Glomerular visceral epithelial cell (primary cell): ENCODE measurements around the gene STK32B.

Source experiments
- DNase-seq: peaks from one replicate; pipeline ENCODE4 v3.0.0-alpha.2; 2016; ENCODE audit errors: extremely low spot score

STK32B gene

GRCh38 chr4:5067908-5068307 lies 16.6 kb downstream of the STK32B start:
- DNase-seq = no peak

- no peak for DNase-seq
These were observed 18.6 kb downstream of the STK32B start for GRCh38 chr4:5069901-5070300.

GRCh38 chr4:5072948-5073347 lies 21.7 kb downstream of the STK32B start:
- no peak for DNase-seq

- no peak for DNase-seq
These were observed 26.7 kb downstream of the STK32B start for GRCh38 chr4:5078009-5078408.

- peak; percentile 18 for DNase-seq
These were observed 28.3 kb downstream of the STK32B start for GRCh38 chr4:5079581-5079980.

- no peak for DNase-seq
These were observed 30.2 kb downstream of the STK32B start for GRCh38 chr4:5081441-5081999.

DNA sequence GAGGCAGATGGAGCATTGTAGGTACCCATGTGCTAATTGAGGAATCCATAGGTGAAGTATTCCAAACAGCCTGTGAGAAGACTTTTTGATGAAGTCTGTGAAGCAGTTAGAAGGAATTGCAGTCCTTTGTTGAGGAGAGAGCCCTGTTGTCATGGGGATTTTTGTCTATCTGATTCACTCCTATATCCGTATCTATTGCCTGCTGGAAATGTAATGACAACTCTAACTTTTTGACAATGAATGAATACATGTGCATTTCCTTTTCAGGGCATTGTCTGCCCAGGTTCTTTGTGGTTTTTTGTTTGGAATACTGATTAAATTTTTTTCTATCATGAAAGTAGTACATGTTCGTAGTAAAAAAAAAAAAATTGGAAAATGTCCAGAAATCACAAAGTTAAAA lies 31.1 kb downstream of the STK32B start:
- DNase-seq = peak; percentile 15

DNA sequence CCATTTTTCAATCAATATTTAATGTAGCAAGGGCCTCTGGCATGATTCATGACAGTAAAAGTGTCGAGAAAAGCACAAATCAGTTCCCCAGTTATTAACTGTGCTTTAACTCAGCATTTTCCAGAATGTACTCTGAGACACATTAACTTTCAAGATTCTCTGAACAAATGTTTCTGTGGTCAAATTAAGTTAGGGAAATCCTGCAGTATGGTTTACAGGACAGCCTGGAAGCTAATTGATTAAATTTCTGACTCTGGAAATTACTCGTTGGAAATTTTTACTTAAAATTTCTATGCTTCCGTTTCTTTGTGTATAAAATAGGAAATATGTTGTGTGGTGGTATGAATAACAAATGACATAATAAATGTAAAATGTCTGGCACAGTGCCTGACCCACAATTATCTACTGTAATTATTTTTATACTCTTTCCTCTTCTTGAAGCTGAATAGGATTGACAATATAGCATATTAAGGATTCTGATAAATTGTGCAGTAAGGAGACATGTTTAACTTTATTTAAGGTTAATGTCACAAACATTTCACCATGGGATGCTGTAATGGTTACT lies 33.7 kb downstream of the STK32B start:
- peak; percentile 56 for DNase-seq

GRCh38 chr4:5086535-5086934 lies 35.3 kb downstream of the STK32B start:
- no peak for DNase-seq

- DNase-seq = no peak
These were observed 45.0 kb downstream of the STK32B start for GRCh38 chr4:5096261-5096660.

DNA sequence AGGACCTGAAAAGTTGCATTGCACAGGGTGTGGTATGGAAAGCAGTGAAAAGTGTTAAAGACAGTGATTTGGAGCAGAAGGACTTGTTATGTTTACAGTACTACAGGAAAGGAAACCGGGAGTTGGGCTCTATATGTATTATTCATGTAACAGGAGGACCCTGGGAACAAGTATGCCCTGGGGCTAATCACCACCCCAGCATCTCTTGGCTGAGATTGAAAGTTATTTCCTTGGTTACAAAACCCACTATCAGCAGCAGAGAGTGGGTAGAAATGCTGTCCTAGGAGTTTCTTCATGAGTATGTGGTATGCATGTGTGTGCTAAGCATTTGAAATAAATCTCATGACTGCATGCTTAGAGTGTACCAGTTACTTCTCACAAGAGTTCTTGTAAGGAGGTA lies 46.9 kb downstream of the STK32B start:
- no peak for DNase-seq

DNA sequence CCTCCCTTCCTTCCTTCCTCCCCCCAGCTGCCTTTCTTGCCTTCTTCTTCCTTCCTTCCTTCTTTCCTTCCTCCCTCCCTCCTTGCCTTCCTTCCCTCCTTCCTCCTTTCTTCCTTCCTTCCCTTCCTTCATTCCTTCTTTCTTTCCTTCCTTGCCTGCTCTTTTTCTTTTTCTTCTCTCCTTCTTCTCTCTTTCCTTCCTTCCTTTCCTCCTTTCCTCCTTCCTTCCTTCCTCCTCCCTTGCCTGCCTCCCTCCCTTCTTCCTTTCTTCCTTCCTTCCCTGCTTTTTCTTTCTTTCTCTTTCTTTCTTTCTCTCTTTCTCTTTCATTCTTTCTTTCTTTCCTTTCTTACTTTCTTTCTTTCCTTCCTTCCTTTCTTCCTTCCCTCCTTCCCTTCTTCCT lies 49.1 kb downstream of the STK32B start:
- DNase-seq = no peak

GRCh38 chr4:5100986-5101385 lies 49.7 kb downstream of the STK32B start:
- no peak for DNase-seq

GRCh38 chr4:5101571-5101970 lies 50.3 kb downstream of the STK32B start:
- no peak for DNase-seq

- no peak for DNase-seq
These were observed 59.6 kb downstream of the STK32B start for GRCh38 chr4:5110901-5111300.

DNA sequence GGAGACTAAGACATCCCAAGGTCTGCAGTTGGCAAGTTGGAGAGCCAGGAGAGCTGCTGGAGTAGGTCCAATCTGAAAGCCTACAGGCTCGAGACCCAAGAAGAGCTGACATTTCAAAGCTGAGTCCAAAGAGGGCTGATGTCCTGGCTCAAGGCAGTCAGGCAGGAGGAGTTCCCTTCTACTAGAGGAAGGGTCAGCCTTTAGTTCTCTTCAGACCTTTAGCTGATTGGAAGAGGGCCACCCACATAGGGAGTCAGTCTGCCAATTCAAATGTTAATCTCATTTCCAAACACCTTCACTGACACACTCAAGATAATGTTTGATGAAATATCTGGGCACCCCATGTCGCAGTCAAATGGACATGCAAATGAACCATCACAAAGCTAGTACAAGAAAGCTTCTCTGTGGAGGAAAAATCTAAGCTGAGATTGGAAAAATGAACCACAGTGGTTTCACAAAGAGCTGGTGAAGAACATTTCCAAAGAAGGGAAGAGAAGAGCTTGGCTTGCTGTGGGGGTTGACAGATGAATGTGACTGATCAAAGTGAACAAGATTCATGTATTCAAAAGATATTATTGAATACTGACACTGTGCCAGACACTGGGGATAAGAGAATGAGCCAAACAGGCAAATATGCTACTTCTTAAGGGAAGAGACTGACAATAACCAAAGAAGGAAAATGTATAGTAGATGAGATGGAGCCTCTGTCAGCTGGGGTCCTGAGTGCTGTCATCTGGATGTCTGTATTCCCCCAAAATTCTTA lies 61.2 kb downstream of the STK32B start:
- DNase-seq = no peak

DNA sequence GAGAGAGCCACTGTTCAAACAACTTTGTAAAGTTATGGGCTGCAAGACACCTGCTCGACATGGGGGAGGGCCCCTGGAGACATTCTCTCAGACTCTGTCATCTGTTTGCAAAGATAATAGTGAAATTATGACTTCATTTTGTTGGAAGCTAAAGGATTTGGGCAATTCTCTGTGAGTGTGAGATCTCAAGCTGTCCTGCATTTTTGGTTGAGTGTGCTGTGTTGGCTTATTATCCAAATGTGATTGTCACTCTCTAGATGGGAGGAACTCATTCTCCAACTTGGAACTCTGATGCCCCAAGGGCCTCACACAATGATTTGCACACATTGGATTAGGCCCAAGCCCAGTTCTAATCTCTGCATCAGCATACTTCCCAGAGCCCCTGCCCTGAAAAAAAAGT lies 63.7 kb downstream of the STK32B start:
- DNase-seq = peak; percentile 30

DNA sequence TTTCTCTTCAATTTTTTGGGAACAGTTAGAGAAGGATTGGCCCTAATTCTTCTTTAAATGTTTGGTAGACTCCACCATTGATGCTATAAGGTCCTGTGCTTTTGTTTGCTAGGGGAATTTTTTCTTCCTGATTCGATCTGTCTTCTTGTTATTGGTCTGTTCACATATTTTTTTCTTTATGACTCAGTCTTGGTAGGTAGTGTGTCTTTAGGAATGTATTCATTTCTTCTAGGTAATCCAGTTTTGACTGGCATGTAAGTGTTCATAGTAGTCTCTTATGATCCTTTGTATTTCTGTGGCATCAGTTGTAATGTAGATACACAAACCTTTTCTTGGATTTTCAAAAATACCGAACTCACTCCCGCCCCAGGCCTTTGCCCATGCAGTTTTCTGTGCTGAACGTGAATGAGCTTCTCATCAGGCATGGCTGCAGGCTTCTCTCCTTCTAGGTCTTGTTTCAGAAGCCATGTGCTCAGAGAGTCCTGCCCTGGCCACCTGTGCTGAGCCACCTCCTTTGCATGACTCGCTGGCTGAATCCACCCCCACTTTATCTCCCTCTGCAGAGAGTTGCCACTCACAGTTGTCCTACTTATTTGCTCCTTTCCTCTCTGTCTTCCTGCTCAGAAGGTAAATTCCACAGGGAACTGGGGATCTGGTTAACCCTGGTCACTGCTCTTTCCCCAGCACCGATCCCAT lies 67.0 kb downstream of the STK32B start:
- peak; percentile 13 for DNase-seq

GRCh38 chr4:5118994-5119835 lies 67.9 kb downstream of the STK32B start:
- no peak for DNase-seq

- DNase-seq = no peak
These were observed 68.8 kb downstream of the STK32B start for GRCh38 chr4:5120067-5120466.

DNA sequence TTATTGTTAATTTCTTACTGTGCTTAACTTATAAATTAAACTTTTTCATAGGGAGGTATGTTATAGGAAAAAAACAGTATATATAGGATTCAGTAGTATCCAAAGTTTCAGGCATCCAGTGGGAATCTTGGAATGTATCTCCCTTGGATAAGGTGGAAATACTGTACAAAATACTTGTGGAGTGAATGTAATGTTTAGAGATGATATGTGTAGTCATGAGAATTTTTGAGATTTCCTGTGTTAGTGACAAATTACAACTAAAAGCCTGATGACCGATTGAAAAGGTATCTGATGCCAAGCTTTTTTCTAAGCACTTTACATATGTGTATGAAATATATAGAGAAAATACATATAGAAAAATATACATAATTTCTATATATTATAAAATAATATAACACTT lies 69.2 kb downstream of the STK32B start:
- no peak for DNase-seq

DNA sequence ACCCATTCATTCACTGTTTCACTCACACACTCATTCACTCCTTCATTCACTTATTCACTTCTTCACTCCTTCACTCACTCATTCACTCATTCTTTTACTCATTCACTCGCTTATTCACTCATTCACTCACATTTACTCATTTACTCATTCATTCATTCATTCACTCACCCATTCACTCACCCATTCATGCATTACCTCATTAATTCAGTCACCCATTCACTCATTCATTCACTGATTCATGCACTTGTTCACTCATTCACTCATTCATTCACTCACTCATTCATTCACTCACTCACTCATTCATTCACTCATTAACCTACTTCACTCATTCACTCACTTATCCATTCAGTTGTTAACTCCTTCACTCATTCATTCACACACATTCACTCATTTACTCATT lies 70.8 kb downstream of the STK32B start:
- no peak for DNase-seq
